CD4-positive, alpha-beta T cell treated with Interleukin-6 for 4 hours (primary cell): Measurements from ENCODE around the gene FANCB.

ENCODE experiments used
- DNase-seq: peaks from one replicate; pipeline ENCODE4 v3.0.0-alpha.2; 2020; ENCODE audit warnings: mixed read lengths

FANCB gene

DNA sequence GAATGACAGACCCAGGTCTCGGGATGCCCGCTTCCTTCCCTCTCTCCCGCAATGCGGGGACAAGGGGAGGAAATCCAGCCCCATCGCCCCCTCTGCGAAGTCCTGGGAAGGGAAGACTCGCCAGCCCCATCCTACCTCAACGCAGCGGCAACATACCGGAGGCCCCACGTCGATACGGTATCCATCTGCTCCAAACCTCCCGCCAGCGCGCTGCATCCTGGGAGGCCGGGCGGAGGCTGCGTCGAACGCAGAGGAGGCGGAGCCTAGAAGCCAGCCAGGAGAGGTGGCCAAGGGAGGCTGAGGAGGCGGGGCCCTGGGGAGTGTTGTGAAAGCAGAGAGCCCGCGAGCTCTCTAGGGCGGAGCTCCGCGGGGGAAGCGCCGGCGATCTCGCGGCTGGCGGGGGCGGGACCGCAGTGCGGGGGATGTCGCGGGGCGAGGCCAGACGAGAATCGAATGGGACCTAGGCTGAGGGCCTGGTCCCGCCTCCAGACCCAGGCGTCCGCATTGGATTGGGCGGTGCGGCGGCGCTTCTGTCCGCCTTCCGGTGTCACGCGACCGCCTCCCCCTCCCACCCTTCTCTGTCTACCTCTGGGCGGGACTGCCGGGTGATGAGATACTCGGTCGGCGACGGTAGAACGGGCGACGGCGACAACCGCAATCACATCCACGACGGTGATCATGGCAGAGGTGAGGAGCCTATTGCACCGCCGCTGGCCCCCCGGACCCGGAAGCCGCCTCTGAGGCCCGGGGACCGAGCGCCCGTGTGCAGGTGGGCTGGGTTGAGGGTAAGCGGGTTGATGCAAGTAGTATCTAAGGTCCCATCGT is at the start of gene FANCB, which contains the start of gene MOSPD2:
Gene FANCB, minus strand, starts transcription at position 219 of the 825 bp plus-strand sequence. CDS start 7,559 bp downstream, outside the sequence.
Gene MOSPD2, plus strand, starts transcription at position 571 of the 825 bp plus-strand sequence. Its CDS starts 108 bp downstream, at position 679.
- peak; percentile 95 for DNase-seq

DNA sequence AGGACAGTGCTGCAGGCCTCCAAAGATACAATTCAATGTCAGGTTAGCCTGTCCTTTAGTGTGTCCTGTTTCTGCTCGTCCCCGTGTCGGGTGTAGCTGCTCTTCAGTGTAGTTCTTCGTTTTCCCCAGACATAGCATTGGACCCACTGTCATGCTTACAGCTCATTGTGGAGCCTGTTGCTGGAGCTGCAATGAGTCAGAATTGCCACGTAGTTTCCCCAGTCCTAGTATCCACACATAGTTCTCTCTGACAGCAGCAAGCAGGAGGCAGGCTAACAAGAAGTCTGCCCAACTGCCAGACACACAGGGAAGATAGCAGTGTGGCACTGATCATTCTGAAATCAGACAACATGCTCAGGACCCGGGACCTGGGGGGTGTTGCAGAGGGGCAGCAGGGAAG is 49.6 kb upstream of the FANCB start:
- no peak for DNase-seq

DNA sequence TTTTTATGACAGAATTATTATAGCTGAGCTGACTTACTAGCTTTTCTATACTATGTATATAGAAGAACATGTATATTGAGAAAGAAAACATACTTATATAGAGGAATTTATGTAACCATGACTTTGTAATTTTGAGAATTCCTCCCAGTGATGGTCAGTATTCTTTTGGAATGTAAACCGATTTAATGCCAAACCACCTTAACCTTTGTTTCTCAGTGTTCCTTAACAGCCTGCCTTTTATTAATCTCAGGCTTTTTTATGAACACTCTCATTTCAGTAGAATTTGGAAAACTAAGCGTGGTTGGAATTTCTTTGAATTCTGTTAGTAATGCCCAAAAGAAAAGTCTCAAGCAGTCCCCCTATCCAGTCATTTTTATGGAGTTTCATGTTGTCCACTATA is 47.3 kb upstream of the FANCB start:
- DNase-seq: no peak

DNA sequence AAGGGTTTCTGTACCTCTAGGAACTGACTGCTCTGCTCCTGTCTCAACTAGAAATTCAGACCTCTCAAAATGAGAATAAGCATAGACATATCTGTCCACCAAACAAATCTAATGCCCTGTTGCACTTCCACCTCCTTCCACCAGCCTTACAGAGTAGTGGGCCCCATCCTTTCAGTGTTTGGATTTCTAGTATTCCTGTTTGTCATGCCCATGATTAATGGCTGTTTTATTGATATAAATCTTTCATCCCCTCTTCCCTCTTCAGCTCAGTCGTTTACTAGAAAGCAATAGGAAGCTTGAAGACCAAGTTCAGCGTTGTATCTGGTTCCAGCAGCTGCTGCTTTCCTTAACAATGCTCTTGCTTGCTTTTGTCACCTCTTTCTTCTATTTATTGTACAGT is 46.5 kb upstream of the FANCB start:
- no peak for DNase-seq

DNA sequence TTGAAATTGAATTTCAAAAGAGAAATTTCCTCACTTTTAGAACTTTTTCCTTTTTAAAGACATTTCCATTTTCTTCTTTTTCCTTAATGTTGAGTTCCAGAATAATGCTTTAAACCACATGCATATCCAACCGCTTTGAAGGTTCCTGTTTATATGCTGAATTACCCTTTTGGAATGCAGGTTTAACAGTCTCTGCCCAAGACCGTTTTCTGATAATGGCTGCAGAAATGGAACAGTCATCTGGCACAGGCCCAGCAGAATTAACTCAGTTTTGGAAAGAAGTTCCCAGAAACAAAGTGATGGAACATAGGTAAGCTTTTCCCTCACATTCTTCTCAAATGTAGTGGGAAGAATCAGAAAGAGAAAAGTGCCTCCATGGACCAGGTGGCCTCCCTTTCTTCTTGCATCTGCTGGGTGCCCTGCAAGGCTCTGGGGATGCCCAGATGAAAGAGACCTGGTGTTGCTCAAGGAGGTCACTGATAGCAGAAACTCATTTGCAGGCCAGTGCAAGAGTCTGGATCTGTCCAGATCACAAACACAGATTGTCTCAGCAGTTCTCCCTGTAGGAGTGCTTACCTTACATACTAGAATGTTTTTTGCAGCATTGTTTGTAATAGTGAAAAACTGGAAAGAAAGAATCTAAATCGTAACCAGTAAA is 43.3 kb upstream of the FANCB start:
- DNase-seq: no peak

DNA sequence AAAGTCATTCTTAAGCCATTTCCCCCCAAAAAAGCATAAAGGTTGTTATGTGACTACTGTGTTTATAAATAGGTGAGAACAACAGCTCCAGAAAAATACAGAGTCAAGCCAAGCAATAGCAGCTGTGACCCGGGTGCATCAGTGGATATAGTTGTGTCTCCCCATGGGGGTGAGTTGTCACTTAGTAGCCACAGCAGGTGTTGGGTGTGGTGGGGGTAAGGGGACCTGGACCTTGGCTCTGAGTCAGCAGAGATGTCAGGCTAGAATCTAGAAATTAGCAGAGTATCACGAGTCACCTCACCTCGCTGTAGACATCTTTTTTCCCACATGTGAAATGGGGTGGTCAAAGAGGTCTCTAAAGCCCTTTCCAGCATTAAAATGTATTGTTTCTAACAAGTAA is 42.7 kb upstream of the FANCB start:
- DNase-seq: no peak

DNA sequence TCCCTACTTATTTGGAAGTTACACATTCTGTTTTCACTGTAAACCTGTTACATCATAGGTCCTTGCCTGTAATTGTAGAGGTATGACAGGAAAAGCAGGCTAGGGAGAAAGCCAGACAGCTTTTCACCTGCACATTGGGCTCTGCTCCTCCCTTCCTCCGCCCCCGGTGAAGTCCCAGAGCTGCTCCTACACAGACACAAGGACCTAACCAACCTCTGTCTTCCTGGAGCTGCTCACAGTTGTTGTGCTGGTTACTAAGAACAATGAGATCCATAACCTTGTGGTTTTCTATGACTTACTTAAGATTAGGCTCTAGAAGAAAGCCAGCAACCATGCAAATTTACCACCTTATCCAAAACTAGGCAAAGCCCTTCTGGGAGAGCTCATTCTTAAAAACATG is 40.4 kb upstream of the FANCB start:
- DNase-seq: no peak

DNA sequence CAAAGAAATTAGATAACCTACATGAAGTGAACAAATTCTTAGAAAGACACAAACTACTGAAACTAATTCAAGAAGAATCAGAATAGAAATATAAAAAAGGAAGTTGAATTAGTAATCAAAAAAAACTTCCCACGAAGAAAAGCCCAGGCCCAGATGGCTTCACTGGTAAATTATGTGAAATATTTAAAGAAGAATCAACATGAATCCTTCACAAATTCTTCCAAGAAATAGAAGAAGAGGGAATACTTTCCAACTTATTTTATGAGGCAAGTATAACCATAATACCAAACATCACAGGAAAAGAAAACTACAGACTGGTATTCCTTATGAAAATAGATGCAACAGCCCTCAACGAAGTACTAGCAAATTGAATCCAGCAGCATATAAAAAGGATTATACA is 31.0 kb upstream of the FANCB start:
- no peak for DNase-seq

DNA sequence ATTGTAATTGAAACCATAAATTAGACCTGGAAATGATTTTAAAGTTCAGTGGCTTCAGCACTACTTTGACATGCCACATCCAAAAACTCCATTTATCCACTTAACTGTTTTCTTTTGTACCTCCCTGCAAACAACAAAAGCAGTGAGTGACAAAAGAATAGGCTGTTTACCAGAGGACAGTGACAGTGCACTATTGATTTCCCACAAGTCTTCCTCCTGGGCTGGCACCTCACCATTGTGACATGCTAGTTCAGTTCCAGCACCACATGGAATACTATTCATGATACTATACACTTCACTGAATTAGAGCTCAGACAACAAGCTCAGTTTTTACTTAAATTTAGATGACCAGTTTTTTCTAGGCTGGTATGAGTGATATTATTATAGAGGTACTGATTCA is 29.7 kb upstream of the FANCB start:
- no peak for DNase-seq

DNA sequence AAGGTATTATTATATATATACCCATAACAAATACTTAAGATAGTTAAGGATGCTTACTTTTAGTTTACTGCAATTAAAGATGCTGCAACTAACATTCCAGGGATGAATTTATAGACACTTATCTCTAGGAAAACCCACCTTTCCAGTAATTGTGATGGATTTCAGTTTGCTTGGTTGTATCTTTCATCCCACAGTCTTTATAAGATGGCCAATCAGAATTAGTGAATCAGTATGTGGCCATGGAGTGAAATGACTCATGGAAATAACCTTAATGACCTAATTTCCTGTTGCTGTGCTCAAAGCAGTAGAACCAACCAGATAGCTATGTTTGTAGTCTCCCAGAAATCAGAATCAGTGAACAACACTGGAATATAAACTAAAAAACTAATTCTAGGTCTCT is 26.7 kb upstream of the FANCB start:
- no peak for DNase-seq

DNA sequence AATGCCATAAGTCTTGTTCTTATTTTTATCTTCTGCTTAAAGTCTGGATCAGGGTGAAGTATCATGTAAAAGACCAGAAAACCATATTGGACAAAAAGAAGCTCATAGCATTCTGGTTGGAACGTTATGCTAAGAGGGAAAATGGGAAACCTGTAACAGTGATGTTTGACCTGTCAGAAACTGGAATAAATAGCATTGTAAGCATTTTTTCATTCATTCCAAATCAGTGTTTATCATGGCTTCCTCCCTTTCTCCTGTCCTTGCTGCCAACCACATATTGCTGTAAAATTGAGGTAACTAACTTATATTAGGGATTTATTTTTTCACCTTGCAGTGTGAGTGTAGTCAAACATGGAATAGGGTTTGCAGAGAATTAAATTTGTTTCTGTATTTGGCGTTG is 24.2 kb upstream of the FANCB start:
- DNase-seq: no peak

DNA sequence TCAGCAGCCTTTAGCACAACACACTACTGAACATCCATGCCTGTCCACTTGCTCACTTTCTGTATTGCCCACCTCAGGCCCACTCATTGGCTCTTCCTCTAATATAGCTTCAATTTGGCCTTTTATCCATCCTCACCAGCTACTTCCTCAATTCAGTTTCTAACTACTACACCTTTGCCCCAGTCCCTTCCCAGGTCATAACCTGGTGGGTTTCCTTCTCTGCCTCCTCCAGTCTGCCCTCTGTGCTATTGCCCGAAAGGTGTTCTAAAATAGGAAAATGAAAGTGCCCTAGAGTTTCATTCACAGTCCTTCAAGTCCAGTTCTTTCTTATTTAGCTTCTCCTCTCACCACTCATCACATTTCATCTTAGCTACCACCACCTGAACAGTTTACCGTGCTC is 23.4 kb upstream of the FANCB start:
- DNase-seq: no peak

DNA sequence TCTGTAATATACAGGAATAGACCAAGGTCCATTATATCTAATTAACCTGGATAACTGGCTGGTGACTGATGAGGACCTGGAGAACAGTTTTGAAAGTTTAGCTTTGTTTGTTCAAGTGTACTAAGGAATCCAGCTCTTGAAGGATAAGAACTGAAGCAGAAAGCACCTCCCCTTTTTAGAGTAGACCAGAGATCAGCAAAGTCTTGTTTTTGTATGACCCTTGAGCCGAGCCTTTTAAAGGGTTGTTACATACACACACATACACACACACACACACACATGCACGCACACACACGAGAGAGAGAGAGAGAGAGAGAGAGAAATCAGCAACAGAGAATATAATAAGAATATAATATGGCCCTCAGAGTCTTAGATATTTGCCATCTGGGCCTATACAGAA is 13.4 kb upstream of the FANCB start:
- no peak for DNase-seq

DNA sequence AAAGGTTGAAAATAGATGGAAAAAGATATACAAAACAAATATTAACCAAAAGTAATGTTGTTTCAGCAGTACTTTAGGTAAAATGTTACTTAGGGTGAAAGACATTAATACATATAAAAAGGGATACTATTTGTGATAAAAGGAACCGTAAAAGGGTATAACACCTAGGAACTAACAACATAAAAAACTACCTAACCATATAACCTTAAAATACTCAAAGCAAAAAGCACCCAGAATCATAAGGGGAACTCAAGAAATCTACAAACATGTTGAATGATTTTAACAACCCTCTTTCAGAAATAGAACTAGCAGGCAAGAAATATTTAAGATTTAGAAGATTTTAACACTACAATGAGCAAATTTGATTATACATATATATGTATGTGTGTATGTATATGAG is 11.8 kb upstream of the FANCB start:
- DNase-seq: no peak

DNA sequence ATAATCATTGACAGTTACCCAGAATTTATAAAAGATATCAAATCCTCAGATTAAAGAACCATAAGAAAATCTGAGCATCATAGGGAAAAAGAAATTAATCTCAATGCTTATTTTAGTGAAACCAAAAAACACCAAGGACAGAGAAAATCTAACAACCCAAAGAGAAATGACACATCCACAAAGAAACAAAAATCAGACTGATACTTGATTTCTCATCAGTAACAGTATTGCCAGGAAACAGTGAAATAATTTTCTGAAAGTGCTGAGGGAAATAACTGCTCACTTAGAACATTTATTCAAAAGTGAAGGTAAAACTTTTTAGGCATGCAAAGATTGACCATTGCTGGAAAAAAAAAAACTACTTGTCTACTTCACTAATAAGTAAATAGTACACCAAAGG is 11.0 kb upstream of the FANCB start:
- no peak for DNase-seq

DNA sequence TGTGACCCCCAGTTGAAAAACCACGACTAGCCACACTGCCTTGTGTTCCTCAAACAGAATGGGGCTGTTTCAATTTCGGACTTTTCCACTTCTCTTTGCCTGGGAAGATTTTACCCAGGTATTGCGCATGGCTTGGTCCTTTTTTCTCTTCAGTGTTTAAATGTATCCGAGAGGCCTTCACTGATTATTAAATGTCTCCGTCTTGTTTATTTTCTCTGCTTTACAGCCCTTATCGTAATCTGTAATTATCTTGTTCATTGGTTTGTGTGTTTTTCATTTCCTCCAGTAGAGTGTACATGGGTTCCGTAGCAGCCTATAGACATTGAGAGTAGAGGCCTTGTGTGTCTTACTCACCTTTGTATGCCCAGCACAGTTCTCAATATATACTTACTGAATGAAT is 2.8 kb upstream of the FANCB start:
- no peak for DNase-seq

DNA sequence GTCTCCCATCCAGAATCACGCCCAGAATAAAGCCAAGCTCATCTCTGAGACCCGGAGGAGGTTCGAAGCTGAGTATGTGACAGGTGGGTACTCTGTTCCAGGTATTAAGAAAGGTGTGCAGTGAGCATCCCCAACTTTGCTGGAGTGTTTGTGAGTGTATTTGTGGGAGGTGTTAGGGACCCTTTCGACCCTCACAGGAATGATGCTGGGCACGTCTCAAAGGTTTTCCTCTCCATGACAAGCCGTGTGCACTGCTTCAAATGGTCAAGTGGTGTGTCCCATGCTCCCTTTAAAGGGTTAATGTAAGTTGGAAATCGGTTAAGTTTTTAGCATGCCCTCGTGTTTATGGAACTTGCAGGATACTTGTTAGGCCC is 794 bp upstream of the FANCB start:
- no peak for DNase-seq

DNA sequence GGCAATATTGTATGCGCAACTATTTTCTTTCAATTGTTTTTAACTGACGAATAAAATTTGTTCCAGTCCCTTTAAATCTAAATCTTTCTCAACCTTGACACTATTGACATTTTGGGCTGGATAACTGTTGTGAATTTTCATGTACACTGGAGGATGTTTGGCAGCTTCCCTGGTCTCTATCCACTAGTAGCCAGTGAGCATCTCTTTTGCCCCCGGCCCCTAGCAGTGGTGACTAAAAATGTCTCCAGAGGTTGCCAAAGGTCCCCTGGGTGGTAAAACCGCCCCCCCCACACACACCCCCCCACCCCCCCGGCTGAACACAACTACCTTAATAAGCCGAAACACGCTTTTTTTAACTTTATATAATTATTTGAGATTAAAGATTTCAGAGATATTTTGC is 514 bp downstream of the FANCB start:
- DNase-seq: no peak

DNA sequence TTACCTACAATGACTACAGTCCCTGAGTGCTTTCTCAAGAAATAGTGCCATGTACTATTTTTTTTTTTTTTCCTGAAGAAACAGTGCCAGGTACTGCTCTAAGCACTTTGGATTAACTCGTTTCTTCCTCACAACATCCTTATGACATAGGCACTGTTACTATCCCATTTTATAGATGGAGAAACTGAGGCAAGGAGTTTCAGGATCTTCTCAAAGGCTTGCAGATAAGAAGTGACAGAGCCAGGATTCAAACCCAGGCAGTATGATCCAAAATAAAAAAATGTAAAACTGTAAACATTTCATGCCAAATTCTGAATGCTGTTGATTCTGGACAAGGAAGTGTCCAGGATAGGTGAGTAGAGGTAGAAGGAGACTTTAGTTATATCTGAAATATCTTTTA is 1.1 kb downstream of the FANCB start:
- no peak for DNase-seq

DNA sequence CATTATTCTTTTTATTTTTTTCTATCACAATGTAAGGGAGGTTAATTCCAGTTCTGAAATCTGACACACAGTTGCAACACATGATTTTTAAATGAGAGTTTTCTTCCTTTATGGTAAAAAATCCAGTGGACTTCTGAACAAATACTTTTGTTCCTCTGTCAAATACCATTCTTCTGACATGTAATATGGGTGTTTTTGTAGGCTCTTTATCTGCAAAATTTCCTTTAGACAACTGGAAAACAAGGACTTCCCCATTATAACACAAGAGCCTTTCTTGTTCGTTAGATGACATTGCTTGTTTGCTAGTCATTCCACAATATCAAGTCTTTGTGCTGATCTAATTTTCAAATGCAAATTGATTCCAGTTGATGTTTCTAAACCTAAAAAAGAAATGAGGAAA is 7.7 kb downstream of the FANCB start:
- no peak for DNase-seq

DNA sequence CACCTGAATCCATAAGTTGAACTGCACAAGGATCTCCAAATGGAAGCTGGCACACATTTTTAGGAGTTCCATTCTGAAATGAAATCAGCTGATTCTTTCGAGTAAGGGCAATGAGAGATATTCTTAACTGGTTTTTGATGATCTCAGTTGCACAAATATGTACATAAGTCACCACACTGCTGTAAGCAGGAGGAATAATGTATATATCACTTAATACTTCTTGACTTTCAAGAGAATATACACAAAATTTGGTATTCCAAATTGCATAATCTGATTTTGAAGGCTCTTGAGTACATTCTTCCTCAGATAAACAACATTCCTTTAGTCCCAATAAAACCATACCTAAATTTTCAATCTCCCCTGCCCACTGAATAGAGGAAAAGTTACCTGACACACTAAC is 8.2 kb downstream of the FANCB start:
- DNase-seq: no peak

DNA sequence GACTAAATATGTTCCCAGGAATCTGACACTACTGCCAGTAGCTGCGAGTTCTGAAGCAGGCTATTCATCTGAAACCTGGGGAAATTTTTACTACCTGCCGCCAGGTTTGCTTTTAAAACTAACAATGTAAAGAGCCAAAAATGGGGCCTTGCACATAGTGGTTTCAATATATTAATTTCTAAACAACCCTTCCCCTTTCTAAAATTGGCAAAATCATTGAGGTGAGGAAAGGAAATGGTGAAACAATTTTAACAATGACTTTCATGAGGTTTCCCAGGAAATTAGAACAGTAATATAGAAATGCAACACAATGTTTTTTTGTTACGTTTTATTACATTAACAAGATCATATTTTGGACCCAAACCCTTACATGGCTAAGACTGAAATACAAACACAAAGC is 21.3 kb downstream of the FANCB start:
- DNase-seq: no peak

DNA sequence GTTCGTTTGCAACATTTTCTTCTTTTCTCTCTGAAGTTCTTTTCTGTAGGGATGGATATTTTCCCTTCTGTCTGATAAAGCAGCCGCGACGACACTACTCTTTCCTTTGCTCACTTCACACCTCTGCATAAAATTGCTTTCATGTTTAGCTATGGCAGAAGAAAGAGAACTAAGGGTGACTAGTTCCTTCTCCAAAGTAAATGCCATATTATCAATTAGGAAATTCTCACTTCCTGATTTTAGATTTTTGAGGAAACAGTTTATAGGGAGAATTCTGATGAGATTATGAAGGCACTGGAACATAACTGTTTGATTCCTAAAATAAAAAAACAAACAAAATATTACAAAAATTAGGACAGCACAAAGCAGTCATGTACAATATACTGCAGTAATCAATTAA is 29.2 kb downstream of the FANCB start:
- DNase-seq: no peak

DNA sequence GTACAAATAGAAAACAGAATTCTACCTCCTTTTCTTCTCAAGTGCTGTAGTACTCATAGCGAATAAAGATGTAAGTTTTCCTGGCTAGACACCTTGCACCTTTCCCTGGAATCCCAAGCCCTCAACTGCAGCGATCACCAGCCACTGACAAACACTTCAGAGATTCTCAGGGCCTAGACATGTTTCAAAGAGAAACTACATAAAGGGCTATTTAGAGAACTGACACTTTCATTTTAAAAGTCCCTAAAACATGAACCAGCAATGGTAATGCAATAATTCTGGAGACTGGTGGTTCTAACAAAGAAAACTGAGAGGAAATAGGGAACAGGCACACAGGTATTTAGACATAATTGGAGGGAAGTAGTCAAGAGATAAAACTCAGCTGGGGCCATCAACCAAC is 35.7 kb downstream of the FANCB start:
- no peak for DNase-seq

DNA sequence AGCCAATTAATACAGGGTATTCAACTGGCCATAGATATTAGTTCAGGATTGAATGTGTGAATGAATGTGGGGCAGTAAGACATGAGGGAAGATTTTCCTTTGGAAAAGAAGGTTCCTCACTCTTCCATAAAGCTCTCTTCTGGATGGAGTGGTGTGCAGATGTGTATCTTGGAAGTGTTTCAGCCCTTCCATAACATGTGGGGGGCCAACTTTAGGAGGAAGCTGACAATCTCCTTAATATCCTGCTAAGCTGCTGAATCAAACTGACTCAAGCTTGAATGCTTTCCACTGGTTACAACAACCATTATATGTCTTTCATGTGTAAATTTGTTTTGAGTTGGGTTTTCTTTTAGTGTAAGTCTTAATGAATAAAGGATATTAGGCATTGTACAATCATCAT is 40.3 kb downstream of the FANCB start:
- DNase-seq: no peak
